ENCODE data around the gene OXLD1.
"Not testable (repeated sequence)": the region's sequence is repeated elsewhere in the genome, so short reads cannot be mapped to it uniquely, and the experiment has no call there.

OXLD1 gene

DNA sequence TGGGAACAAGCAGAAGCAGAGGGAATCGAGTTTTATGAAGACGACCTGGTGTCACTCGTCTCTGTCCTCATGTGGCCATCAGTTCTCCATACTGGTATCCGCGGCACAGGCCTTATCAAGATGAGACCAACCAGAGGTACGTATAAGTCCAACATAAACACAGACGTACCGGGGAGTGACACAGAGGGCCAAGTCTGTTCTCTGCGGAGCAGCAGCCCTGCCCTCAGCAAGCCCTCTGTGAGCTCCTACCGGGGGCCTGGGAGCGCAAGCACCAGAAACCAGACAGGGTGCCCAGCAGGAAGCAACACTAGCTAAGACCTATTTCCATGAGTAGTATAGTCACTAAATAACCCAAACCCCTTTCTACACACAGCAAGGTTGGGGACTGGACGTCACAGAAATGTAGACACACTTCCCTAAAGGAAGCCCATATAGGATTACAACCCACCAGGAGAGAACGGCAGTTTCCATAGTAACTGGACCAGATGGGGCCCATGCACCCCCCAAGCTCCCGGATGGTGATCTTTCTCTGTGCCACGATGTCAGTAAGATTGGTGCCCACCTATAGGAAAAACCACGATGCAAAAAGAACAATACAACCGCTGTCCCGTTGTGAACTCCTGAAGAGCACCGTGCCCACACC, 16.3 kb upstream of the OXLD1 start:
- DNase-seq (ENCODE audit: low read depth), result no peak

DNA sequence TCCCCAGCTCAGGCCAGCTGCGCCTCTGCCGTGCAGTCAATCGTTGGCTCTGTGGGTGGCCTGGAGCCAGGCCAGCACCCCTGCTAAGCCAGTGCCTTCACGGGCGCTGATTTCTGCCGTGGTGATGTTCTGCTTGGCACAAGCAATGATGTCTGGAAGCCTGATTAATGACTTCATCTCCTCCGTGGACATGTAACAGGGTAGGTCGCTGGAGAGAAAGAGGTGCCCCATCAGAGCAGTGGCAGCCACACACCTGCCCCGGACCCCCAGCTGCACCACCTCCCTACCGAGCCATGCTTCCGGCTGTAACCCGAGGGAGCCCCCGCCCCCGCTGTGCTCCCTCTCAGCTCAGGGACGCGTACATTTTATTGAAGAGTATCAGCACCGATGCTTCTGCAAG, 15.3 kb upstream of the OXLD1 start:
- DNase-seq (ENCODE audit: low read depth), result no peak

DNA sequence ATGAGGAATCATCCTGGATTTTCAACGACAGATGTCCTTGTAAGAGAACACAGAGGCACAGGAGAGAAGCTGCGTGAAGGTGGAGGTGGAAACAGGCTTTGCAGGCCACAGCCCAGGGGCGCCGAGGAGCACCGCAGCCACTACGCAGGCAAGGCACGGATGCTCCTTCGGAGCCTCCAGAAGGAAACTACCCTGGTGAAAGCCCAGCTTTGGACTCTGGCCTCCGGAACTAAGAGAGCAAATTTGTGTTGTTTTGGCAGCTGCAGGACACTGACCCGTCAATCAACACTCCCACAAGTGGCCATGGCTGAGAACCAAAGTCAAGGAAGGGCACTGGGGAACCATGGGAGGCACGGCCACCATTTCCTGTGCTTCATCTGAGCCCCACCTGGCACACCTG, 13.7 kb upstream of the OXLD1 start:
- DNase-seq (ENCODE audit: low read depth), result no peak

DNA sequence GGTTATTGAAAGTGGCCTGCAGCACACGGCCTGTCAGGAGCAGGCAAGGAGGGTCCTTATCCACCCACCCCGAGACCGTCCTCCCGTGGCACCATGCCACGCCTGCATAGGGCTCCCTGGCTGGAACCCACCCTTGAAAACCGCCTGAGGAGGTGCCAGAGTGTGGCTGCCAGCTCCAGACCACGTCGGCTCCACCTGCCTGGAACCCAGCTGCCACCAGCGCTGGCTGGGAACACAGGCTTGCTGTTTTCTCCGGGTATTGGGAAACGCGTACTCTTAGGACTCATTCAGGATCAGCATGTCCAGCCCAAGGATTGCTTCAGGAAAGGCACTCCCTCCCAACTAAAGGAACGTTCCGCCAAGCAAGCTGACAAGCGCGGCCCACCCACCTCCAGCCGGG, 10.5 kb upstream of the OXLD1 start:
- no peak for DNase-seq (ENCODE audit: low read depth)

DNA sequence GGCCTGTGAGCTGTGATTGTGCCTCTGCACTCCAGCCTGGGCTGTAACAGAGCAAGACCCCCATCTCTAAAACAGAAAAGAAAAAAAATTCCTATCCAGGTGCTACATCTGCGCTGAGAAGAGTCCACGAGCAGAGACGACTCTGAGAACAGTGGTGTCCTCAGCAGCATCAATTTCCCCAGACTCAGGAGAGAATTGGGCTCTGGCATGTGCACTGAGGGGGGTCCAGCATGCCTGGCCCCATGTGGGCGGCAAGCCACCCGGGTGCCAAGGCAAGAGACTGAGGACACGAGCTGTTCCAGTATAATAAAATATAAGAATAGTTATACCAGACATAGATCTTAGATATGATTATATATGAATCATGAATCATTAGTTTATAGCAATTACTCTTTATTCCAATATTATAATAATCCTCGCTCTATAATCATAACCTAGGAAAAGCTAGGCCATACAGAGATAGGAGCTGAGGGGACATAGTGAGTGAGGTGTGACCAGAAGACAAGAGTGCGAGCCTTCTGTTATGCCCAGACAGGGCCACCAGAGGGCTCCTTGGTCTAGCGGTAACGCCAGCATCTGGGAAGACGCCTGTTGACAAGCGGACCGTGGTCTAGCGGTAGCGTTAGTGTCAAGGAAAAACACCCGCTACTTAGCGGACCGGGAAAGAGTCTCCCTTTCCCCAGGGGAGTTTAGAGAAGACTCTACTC, 9.3 kb upstream of the OXLD1 start:
- DNase-seq (ENCODE audit: low read depth), result not testable (repeated sequence)

DNA sequence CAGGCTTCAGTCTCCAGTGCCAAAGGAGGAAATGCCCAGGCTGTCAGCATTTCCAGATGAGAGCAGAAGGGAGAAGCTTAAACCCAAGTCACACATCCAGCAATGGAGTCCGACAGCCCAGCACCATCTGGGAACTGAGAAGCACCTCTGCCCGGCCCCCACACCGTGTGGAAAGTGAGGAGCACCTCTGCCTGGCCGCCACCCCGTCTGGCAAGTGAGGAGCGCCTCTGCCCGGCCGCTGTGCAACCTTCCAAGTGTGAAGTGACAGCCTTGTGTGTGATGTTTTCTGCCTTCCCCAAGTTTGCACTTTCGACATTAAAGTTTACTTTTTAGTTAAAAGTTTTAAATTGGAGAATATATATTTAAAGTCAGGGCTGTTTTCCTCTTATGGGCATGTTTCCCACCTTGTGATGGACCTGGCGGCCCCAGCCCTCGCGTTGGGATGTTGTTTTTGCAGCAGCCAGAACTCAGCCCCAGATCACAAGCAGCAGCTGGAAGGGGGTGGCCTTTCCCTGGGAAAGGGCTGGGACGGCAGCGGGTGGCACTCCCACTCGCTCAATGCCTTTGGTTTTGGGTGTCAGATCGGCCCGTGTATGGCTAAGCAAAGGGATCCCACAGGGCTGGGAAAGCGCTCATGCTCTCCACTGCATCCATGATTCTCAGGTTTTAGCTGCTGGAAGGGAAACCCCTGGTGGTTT, 7.3 kb upstream of the OXLD1 start:
- DNase-seq (ENCODE audit: low read depth), result no peak

DNA sequence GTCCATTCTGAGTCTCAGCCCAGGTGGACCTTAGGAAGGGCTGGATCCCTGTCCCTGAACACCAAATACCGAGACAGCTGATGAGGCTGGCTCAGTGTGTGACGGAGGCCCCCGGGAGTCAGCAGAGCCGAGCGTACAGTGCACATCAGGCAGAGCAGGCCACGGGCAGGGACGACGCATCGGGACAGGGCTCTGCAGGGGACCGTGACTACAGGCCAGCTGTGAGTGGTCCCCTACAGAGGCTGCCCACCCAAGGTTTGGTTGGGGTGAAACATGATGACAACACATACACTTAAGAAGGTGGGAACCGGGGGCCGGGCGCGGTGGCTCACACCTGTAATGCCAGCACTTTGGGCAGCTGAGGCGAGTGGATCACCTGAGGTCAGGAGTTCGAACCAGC, 6.5 kb upstream of the OXLD1 start:
- DNase-seq (ENCODE audit: low read depth), result no peak

DNA sequence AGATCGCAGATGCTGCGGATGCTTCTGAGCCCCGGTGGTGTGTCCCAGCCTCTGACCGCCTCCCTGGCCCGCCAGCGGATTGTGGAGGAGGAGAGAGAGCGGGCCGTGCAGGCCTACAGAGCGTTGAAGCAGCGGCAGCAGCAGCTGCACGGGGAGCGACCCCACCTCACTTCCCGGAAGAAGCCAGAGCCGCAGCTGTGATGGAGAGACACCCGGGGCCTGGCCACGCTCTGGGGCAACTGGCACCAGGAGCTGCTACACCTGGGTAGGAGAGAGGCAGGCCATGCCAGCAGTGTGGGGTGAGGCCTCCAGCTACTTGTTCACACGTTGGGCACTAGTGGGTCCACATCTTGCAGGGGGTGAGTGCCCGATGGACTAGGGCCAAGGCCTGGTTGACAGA, 6.1 kb upstream of the OXLD1 start:
- no peak for DNase-seq (ENCODE audit: low read depth)

DNA sequence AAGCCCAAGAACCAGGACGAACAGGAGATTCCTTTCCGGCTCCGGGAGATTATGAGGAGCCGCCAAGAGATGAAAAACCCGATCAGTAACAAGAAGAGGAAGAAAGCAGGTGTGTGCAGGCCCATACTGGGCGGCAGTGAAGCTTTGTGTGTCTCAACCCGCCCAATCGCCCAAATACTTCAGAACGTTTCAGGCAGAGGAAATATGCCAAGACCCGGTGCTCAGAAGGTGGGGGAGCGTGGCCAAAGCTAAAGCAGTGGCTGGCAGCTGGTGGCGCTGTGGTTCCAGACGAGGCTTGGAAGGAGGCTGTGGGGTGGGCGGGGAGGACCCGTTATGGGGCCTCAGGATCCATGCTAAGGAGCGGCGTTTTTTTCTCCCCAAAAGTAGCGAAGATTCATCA, 1.3 kb upstream of the OXLD1 start:
- DNase-seq (ENCODE audit: low read depth), result no peak

DNA sequence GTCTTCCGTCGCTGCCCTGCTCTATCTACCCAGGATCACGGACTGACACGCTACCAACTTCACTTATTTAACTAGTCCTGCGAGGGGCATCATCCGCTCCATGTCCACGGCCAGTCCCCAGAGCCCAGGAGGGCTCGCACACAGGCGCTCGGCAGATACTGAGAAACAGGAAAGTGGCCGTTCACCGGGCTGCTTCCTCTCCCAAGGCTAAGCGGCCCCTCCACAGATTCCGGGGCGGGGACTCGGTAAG, 388 bp downstream of the OXLD1 start:
- DNase-seq (ENCODE audit: low read depth), result no peak

DNA sequence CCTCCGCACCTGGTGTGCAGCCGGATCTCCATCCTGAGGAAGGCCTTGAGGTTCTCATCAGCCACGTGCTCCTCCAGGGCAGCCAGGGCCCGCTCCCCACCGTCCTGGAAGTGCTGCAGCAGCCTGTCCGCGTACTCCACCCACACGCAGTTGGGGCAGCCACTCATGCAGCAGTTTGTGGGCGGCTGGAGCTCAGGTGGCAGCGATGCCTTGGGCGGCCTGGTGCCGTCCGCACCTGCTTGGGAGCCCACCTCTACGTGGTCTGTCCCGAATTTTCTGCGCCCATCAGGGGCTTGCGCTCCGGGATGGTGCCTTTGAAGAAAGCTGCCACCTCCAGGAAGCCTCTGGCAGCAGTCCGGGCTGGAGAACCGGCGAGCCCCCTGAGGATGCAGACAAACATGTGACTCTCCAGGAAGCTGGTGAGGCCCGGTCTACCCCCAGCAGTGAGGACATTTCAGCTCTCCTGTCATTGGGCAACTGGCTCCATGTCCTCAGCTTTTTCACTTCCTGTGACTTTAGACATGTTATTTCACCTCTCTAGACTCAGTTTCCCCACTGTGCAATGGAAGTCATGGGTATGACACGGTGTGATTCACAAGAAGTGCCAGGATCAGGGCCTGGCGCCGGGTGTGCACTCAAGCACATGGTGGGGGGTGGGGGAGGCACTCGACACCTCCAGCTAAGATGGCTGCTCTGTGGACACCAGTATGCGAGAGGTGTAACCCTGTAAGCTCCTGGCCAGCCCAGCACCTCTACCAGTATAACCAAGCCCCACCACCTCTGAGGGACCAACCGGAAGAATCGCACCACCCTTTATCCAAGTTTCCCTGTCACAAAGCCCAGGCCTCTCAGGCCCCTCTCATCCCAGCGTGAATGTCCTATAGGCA, 957 bp downstream of the OXLD1 start:
- no peak for DNase-seq (ENCODE audit: low read depth)

DNA sequence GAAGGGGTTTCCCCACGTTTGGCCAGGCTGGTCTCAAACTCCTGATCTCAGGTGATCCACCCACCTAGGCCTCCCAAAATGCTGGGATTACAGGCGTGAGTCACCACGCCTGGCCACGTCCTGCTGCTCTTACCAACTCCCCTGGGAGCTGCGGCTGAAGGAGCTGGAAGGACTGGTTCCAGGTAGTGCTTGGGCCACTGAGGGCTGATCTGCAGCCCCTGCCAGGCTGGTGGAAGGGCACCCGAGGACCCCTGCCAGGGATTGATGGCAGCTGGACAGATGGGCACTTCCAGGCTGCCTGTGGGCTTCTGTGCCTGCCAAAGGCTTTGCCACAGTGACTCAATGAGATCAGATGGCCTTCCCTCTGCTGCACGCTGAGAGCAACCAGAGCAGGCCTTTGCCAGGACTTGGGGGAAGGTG, 2.3 kb downstream of the OXLD1 start:
- no peak for DNase-seq (ENCODE audit: low read depth)

DNA sequence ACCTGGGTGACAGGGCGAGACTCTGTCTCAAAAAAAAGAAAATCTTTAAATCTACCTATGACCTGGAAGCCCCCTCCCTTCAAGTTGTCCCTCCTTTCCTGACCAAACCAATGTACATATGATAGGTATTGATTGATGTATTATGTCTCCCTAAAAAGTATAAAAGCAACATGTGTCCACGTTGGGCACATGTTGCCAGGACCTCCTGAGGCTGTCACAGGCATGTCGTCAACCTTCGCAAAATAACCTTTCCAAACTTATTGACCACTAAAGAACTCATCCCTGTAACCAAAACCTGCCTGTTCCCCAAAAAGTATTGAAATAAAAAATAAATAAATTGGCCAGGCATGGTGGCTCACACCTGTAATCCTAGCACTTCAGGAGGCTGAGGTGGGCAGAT, 4.4 kb downstream of the OXLD1 start:
- DNase-seq (ENCODE audit: low read depth), result no peak

DNA sequence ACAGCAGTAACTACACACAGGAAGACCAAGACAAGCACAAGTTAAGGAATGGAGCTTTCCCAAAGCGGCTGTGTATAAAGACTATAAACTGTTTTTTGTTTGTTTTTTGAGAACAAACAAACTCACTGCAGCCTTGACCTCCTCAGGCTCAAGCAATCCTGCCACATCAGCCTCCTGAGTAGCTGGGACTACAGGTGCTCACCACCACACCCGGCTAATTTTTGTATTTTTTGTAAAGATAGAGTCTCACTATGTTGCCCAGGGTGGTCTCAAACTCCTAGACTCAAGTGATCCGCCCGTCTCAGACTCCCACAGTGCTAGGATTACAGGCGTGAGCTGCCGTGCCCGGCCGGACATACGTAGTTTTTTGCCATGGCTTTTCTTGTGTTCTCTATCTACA, 6.0 kb downstream of the OXLD1 start:
- DNase-seq (ENCODE audit: low read depth), result no peak

DNA sequence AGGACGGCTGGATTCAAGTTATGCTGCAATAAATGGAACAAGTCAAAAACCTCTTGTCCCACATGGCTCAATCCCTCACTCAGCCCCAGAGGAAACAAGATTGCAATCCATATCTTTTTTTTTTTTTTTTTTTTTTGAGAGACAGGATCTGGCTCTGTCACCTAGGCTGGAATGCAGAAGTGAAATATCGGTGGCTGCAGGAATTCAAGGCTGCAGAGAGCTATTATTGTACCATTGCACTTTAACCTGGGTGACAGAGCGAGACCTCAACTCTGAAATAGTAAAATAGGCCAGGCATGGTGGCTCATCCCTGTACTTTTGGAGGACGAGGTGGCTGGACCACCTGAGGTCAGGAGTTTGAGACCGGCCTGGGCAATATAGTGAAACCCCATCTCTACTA, 7.4 kb downstream of the OXLD1 start:
- no peak for DNase-seq (ENCODE audit: low read depth)

DNA sequence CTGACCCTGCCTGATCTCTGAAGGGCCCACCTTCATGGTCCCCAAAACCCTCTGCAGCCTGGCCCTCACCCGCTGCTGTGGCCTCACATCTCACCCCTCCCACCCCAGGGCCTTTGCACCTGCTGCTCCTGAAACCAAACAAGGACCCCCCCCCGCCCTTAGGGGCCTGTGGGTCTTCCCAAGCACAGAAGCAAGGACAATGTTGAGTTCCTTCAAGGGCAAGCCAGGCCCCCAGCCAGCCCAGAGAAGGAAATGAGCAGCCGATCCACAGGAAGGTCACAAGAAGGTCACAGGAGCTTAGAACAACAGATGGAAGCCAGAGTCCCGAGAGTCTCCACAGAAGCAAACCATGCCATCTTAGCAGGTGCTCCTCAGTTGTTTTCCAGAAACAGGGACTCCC, 9.6 kb downstream of the OXLD1 start:
- no peak for DNase-seq (ENCODE audit: low read depth)

DNA sequence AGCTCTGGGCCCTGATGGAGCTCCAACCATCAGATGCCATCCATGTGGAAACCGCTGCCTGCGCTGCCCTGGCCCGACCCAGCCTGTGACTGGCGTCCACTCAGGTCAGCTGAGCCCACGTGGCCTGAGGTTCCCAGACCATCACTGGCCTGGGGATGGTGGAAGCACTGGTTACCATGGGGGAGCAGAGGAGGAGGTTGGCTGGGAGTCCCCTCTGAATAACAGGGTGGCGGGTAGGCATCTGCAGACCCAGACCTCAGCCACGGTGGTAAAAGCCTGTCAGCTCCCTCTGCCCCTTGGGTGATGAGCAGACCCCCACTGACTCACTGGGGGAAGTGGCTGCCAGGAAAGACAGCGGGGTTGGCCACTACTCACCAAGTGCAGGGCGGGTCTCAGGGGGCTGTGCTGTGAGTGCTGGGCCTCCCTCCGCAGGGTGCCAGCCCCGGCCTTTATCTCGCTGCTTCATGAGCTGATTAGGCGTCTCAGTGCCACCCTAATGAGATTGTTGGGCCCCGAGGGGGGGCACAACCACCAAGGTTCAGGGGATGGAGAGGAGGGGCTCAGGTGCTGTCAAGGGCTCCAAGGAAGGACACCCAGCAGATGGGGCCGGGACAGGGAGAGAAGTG, 10.2 kb downstream of the OXLD1 start, which contains the start of gene PDE6G:
PDE6G (minus strand) TSS at position 425 of the 626 bp plus-strand sequence. CDS start 3,237 bp downstream, outside the sequence.
- no peak for DNase-seq (ENCODE audit: low read depth)

DNA sequence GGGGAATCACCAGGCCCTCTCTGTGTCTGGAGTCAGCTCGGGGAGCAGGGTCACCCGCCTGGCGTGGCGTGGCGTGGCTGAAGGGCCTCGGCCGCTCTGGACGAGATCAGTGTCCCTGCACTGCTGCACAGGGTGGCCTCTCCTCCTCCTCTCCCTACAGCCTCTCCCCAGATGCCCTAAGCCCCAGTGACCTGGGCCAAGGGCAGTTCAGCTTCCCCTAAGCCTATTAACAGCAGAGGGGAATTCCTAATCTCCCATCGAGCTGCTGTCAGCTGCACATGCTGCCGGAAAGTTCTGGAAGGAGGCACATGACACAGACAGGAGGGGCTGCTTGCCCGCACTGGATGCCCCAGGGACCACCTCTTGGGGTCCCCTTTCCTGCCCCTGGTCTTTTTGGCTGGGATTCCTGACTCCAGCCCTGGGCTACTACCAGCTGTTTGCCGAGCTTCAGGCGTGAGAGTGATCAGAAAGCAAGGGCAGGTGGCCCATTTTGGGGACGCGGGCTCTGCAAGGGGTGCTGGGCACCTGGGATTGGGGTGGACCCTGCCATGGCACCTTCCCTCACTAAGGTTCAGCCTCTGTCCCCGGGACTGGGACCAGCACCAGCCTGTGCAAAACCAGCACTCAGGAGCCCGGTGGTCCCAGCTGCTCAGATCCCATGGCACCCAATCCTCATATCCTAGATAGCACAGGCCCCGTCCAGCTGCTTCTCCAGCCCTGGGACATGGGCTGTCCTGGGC, 10.9 kb downstream of the OXLD1 start:
- DNase-seq (ENCODE audit: low read depth), result no peak

DNA sequence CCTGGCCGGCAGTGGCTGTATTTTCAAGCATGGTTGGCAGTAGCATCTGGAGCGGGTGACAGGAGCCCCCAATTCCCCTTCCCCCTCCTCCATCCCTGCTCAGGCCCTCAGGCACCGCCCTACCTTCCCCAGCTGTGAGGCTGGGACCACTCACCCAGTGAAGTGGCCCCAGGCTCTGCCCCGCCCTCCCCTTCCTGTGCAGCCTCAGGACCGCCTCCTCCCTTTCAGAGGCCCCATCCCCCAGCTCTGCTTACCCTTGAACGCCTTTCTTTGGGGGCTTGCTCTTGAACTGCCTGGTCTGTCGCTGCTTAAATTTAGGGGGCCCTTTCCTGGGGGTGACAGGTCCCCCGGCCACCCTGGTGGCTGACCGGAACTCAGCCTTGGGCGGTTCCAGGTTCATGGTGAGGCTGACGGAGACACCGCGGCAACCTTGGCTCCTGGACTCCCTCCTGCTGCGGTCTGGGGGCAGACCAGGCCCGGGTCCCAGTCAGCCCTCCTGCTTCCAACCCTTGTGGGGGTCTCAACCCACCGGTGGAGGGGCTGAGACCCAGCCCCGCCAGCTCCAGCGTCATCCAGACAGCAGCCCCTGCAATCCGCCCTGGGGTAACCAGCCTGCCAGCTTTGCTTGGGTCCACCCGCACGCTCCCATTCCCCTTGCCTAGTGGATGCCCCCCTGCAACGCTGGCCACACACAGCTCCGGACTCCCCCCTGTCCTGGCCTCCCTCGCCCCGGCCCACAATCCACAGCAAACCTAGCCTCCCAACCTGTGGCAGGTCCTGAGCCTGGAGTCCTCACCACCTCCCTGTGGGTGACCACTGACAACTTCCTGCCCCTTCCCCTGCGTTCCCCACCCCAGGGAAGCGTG, 13.3 kb downstream of the OXLD1 start:
- no peak for DNase-seq (ENCODE audit: low read depth)

DNA sequence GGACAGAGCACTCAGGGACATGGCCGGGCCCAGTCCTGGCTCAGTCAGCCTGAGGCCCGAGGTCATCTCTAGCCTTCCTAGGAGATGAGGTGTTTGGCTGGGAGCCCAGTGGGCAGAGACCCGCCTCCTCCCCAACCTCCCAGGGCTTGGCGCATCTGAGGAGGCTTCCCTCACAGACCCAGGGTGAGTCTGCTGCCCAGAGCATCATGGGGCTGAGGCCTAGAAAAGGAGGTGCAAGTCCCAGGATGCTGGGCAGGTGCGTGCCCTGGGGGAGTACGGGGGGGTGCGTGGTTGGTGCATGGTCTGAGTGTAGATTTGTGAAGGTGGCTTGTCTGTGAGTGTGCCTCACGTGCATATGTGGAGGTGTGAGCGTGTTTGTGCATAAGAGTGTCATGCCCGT, 14.7 kb downstream of the OXLD1 start:
- DNase-seq (ENCODE audit: low read depth), result no peak

DNA sequence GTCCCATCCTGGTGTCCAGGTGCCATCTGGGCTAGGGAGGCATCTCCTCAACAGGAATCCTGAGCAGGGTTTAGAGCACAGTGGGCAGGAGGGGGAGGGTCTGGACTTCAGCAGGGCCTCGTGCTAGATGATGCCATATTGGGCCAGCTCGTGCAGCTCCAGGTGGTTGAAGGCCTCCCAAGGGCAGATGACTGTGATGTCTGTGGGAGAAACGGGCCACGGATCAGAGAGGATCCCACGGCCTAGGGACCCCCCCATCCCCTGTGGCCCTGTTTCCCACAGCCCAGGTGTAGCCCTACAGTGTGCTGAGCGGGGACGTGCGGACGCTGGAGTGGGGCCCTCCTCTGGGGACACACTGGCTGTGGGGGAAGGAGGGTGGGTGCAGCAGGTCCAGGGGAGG, 15.5 kb downstream of the OXLD1 start:
- no peak for DNase-seq (ENCODE audit: low read depth)

Measured in stimulated activated CD8-positive, alpha-beta memory T cell treated with anti-CD3 and anti-CD28 coated beads, Interleukin-15, amount 100 ng/mL, for 1 hour (primary cell).